ENCODE results near the gene TMPRSS13.
"Not testable (repeated sequence)": the region's sequence is repeated elsewhere in the genome, so short reads cannot be mapped to it uniquely, and the experiment has no call there.

TMPRSS13 gene

DNA sequence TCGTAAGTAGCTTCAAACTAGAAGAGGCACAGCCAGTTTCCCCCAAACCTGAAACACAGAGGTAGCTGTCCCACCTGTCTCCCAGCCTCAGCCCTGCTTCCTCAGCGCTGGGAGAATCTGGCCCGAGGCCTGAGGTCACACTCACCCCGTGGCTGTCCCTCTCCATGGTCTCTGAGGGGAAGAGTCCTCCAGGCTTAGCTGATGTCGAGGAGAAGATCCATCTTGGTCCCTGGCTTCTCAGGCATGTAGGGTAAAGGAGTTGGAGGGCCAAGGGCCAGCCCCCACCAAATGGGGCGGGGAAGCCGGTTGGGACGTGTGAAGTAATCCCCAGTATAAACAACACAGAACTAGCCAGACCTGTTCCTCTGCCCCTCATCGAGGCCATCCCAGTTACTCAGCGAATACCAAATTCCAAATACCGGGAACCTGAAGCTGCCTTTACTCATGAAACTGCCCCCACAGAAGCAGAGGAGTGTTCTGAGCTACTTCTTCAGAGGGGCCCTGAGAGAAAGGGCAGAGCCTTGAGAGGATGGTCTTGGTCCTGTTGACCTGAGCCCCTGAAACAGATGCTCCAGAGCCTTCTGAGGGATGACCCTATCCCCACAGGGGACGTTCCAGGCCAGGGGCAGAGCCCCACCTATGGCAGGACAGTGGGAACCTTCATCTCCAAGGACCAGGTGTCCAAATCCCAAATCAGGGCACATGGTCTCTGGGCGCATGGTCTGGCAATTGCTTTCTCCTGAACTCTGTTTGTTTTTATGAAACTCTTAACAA is at the start of gene TMPRSS13:
TMPRSS13 (minus strand) TSS at position 261 of the 774 bp plus-strand sequence; CDS start at position 166, 95 bp downstream.
- DNase-seq: no peak

DNA sequence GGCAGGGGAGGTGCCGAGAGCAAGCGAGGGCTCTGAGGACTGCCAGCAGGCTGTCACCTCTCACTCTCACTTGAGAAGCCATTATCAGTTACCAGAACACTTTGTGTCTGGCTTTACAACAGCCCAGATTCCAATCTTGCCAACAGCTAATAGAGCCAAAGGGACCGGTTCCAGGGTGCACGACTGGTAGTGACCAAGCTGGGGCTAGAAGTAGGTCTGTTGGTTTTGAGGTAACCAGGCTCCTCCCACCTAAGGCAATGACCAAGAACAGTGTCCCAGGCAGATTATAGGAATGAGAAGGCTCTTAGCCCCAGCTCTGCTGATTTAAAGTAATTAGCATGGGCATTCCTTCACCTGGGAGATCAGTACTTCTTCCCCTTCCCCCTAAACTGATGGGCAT is 49.8 kb upstream of the TMPRSS13 start:
- no peak for DNase-seq

DNA sequence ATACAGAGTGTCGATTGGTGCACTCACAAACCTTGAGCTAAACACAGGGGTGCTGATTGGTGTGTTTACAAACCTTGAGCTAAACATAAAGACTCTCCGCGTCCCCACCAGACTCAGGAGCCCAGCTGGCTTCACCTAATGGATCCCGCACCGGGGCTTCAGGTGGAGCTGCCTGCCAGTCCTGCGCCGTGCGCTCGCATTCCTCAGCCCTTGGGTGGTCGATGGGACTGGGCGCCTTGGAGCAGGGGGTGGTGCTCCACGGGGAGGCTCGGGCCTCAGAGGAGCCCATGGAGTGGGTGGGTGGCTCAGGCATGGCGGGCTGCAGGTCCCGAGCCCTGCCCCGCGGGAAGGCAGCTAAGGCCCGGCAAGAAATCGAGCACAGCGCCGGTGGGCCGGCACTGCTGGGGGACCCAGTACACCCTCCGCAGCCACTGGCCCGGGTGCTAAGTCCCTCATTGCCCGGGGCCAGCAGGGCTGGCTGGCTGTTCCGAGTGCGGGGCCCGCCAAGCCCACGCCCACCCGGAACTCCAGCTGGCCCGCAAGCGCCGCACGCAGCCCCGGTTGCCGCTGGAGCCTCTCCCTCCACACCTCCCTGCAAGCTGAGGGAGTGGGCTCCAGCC is 49.2 kb upstream of the TMPRSS13 start:
- not testable (repeated sequence) for DNase-seq

DNA sequence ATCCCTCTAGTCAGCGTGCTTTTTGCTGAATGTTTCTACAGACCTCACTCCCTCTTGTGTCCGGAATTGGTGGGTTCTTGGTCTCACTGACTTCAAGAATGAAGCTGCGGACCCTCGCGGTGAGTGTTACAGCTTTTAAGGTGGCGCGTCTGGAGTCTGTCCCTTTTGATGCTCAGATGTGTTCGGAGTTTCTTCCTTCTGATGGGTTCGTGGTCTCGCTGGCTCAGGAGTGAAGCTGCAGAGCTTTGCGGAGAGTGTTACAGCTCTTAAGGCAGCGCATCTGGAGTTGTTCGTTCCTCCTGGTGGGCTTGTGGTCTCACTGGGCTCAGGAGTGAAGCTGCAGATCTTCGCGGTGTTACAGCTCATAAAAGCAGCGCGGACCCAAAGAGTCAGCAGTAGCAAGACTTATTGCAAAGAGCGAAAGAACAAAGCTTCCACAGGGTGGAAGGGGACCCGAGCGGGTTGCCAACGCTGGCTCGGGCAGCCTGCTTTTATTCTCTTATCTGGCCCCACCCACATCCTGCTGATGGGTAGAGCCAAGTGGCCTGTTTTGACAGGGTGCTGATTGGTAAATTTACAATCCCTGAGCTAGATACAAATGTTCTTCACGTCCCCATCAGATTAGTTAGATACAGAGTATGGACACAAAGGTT is 48.5 kb upstream of the TMPRSS13 start:
- not testable (repeated sequence) for DNase-seq

DNA sequence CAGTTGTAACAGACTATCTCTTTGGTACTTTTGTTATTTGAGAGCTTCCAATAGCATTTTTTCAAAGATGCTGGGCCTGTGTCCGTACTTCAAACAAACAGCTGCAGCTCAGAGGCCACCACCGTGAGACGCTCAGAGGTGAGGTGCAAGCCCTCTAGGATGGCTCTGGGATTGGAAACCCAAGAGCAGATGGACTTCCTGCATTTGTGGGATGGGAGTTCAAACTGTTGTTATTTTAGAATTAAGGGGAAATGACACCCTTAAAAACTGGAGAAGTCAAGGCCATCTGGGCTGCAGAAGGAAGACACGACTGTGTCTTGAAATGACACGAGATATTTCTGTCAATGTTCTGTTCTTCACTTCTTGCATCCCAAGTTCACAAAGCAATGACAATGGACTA is 47.8 kb upstream of the TMPRSS13 start:
- no peak for DNase-seq

DNA sequence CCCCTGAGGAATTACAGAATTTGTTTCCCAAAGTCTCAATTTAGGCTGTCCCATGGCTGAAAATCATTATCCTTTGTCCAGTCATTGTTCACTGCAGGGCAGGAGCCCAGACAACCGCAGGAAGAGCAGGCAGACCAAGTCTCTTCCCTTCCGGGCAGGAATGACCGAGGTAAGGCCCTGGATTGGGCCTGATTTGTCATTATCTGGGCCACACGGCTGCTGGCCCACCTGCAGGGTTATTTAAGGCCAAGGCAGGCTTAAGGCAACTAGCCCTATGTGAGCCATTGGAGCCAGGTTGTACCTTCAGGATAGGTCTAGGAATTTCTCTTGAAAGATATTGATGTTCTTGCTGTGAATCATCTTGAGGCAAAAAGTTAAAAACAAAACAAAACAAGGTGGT is 47.2 kb upstream of the TMPRSS13 start:
- no peak for DNase-seq

DNA sequence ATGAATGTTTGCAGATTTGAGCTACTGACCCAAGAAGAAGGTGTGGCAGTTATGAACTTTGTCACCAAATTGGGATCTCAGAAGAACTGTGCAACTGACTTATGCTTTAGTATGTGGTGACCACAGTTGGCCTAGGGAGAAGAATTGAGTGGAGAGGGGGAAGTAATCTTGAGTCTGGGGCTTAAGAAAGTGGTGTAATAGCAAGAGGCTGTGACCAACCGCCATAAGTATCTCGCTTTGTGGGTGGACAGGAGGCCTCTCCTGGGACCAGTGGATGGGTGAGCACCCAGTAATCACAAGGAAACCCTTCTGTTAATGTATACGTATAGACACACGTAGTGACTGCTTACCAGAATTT is 44.3 kb upstream of the TMPRSS13 start:
- DNase-seq: peak; percentile 79

DNA sequence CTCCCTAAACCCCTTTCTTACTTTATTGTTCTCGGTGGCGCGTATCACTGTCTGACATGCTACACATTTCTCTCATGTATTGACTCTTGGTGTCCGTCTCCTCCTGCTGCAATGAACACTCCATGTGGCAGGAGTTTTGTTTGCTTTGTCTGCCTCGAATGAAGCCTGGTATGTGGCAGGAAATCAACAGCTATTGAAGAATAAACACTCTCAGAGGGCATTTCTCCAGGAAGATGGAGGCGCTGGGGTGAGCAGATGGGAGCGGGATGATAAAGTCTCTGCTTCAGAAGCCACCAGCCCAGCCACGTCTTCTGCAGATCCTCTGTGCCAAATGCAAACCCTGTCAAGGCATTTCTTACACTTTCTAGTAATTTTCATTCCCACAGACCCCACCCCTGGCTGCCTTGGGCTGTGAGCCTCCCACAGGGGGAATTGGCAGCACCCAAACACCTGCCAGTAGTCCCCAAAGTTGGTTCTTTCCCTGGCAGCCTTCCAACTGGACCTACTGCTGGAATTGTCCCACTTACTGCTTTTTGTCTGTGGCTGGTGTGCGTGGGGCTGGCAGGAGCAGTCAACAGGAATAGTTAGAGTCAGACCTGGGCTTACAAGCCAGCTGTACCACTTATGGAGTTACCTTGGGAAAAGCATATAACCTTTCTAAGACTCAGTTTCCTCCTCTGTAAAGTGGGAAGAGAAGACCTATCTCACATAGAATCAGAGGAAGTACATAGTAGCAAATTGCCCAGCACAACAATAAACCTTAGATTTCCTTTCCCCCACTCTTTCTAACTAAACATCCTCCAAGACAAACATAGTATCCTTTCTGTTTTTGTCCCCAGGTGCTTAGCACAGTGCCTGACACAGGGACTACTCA is 43.7 kb upstream of the TMPRSS13 start:
- DNase-seq: no peak

DNA sequence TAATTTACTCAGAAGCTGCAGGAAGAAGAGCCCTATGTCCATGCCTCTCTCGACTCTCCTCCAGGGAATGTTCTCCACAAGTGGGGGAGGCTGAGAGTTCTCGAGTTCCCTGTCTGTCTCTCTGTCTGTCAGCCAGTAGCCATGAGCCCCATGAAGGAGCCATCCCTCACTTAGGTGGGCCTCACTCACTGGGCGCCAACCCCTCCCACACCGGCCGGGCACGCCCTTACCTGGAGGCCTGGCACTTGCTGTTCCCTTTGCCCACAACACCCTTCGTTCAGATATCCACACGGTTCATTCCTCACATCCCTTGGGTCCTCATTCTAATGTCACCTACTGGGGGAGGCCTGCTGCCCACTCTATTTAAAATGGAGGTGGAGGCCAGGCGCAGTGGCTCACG is 42.8 kb upstream of the TMPRSS13 start:
- no peak for DNase-seq

DNA sequence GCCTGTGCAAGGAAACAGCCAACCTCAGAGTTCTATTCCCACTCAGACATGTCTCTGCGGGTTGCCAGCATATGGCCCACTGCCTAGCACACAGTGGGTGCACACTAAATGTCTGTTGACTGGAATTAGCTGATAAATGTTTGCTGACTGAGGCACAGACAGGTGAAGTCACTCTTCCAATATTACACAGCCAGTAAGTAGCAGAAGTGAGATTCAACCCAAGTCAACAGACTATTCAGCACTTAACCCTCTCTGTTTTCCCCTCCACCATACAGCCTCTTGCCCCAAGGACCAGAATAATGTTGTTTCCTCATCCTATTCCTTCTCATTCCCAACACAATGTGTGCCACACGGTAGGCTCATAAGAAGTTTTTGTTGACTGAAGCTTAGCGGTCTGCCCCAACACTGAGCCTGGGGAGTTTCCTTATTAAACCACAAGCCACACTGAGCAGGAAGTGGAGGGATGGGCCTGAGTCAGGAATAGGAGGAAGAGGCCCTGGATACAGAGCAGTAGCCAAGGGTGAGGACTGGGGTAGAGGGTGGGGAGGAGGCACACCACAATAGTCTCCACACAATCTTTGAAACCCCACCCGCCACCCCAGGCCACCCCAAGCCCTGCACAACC is 41.3 kb upstream of the TMPRSS13 start:
- peak; percentile 90 for DNase-seq

DNA sequence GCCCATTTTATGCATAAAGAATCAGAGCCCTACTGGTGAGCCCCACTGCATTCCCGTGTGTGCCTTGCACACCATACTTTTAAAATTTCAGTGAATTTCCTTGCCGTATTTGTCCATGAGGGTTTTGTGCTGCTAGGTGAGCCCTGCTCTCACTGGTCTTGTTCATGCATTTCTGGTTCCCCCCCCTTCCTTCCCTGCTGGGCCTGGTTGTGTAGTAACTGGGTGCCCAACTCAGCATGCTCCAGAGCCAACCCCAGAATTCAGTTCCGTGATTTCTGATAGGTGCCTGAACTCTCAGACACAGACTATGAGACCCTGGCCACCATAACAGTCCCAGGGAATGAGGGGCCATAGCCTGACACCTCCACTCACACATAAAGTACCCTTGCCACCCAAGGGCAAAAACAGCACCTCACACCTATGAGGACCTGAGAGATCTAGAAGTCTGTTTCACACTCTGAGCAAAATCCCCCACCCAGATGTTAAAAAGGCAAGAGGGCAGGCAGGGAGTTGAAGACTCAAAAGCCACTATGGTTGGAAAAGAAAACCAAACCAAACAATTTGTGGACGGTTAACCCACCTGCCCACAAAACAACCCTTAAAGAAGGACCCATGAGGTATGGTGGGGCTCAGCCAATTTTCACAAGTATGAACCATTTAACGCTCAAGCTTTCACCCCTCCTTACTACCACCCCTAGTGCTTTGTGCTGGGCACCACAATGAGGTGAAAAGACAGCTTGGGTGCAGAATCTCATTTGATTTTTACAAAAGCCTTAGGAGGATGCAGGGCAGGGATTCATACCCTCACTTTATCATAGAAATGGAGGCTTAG is 40.2 kb upstream of the TMPRSS13 start:
- DNase-seq: no peak

DNA sequence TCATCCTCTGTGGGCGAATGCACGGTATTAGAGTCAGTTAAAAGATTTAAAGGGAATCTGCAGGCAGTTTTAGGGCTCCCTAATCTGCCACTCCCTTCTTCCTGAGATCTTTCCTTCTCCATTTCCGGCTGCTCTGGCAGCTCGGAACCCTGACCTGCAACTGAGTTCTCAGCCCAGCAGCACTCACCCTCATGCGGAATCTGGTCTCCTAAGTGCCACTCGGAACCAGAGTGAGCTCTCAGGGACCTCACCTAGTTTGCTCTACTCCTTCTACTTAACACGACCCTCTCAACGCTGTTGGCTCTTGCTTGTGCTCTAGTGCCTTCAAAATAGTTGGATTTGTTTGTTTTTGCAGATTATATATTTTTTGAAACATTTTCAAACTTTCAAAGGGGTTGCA is 37.7 kb upstream of the TMPRSS13 start:
- DNase-seq: no peak

DNA sequence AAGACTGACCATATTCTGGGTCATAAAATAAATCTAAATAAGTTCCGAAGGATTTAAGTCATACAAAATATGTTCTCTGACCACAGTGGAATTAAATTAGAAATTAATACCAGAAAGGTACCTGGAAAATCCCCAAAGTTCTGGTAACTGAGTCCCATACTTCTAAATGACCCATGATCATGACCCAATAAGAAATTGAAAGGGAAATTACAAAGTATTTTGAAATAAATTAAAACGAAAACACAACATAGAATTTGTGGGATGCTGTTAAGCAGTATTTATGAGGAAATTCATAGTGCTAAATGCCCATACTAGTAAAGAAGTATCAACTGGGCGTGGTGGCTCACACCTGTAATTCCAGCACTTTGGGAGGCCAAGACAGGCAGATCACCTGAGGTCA is 33.6 kb upstream of the TMPRSS13 start:
- peak; percentile 64 for DNase-seq

DNA sequence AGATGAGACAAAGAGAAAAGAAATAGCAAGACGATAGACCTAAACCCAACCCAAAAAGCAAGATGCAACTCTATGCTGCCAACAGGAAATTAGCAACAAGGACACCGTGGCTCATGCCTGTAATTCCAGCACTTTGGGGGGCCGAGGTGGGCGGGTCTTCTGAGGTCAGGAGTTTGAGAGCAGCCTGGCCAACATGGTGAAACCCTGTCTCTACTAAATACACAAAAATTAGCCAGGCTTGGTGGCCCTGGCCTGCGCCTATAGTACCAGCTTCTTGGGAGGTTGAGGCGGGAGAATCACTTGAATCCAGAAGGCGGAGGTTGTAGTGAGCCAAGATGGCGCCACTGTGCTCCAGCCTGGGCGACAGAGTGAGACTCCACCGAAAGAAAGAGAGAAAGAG is 32.7 kb upstream of the TMPRSS13 start:
- no peak for DNase-seq

DNA sequence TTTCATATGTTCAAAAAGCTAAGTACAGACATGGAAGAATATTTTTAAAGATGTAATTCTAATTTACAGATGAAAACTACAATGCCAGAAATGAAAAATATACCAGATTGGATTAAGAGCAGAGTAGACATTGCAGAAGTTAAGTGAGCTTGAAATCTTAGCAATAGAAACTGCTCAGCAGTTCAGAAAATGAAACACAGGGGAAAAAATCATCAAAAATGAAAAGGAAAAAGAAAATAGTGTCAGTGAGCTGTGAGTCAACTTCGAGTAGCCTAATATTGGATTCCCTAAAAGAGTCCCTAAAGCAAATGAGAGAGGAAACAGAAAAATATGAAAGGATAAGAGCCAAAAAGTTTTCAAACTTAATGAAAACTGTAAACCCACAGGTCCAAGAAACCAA is 31.2 kb upstream of the TMPRSS13 start:
- DNase-seq: peak; percentile 87

DNA sequence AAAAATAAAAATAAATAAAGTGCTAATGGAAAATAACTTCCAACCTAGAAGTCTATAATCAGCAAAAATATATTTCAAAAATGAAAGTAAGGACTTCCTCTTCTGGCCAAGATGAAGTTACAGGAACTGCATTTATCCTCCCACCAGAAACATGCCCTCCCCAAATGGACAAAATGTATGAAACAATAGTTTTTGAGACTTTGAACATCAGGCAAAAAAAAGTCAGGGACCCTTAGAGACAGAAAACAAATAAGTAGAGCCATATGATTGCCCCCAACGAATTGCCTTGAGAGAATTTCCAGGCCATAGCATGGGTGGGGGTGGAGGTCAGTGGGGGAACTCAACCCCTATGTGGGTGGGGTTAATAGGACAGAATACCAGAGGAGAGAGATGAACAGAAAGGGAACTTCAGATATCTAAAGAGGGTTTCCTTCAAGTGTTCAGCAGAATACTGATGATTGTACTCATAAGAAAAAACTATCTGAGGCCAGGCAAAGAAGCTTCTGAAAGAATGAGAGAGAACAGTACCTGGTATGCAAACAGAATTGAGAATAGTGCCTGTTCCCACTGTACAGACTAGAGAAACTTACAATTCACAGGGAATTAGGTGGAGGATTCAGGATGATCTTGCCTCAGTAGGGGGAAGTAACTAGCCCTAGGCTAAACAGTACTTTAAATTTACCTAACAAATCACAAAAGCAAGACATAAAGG is 30.4 kb upstream of the TMPRSS13 start:
- peak; percentile 83 for DNase-seq

DNA sequence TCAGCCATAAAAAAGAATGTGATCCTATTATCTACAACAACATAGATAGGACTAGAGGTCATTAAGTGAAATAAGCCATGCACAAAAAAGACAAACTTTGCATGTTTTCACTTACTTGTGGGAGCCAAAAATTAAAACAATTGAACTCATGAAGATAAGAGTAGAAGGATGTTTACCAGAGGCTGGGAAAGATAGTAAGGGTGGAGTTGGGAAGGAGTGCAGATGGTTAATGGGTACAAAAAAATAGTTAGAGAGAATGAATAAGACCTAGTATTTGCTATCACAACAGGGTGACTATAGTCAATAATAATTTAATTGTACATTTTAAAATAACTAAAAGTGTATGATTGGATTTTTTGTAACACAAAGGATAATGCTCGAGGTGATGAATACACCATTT is 29.7 kb upstream of the TMPRSS13 start:
- no peak for DNase-seq

DNA sequence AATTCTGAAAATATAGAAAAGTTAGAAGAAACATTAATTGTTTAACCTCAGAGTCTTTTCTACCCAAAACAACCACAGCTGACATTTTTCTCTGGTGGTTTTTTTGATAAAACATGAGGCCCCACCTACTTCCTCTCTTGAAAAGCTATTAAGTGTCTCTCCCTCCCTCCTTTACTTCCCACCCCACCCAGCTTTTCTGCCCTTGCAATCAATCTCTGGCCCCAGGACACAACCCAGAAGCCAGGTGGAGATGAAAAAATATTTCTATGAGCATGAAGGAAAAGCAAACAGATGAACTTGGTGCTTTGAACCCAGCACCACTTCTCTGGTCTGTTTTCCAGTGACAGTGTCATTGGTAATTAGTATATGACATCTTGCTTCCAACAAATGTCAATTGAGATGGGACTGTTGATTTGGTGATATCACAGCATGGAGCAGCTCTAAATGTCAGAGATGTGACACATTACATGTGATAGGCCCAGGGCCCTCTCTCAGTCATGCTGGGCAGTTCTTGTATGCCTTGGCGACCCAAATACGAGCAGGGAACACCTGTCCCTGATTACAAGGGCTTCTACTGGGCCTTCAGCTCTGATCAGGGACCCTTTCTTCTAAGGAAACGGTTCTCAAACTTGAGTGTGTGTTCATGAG is 23.9 kb upstream of the TMPRSS13 start:
- DNase-seq: peak; percentile 43

DNA sequence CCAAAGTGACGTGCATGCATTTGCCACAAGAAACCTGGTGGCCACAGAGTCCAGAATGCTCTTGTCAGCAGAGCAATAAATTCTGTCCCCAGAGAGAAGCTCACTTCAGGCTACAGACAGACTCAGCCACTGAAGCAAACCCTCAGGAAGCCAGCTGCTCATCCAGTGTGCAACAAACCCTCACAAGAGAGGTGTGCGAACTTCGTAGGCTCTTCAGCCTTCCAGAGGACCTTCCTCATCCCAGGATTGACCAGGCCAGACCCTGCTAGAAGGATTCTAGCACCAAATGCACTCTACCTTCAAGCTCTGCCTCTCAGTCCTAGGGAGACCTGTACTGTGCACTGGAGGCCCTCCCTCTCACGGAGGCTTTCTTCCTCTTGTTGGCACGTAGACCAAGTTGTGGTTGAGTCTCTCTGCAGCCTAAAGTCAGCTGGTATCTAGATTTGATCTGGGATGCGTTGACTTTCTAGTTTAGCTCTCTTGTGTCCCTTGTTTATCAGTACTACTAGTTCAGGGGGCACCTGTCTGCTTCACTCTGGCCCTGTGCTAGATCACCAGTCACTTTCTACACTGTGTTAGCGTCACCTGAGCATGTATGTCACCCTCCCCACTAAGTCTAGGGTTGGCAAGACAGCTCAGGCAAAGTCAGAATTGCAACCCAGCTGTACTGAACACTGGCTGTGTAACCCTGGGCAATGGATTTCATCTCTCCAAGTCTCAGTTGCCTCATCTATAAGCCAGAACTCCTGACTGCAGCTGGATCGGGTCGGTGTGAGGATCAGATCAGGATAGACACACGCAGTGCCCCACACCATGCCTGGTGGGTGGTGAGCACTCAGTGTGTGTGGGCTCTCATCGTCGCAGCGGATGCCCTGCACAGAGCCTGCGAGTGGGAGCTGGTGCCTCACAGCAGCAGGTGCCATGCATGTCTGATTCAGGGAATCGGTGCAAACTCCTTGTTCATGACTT is 22.1 kb upstream of the TMPRSS13 start:
- DNase-seq: peak; percentile 27

Measured in inflammatory macrophage treated with lipopolysaccharide for 4 hours (primary cell).